Non-pigmented ciliary epithelial cell (primary cell): Measurements from ENCODE around the gene ANKMY1.

Experiments used
- DNase-seq: peaks from one replicate; pipeline ENCODE4 v3.0.0-alpha.2; 2010; ENCODE audit warnings: low read depth

The ANKMY1 gene

DNA sequence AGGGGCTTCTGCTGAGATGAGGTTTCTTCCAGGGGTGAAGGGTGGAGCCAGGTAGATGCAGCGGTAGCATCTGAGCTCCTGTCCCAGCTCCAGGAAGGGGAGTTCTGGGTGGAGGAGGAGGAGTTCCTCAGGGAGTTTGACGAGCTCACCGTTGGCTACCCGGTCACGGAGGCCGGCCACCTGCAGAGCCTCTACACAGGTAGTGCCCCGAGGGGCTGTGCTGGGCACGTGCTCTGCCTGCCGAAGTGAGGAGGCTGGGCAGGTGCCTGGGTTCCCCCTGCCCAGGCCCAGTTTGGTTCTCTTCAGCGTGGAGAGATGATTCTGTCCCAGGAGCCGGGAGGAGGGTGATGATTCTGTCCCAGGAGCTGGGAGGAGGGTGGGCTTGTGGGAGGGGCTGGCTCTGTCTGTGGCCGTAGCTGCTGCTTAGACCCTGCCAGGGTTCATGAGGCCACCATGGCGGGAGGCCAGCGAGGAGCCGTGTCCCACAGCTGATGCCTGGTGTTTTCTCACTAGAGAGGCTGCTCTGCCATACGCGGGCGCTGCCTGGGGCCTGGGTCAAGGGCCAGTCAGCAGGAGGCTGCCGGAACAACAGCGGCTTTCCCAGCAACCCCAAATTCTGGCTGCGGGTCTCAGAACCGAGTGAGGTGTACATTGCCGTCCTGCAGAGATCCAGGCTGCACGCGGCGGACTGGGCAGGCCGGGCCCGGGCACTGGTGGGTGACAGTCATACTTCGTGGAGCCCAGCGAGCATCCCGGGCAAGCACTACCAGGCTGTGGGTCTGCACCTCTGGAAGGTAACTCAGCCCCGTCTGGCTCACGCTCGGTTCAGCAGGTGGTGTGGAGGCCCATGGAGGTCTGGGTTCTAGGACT is 37.0 kb upstream of the ANKMY1 start:
- no peak for DNase-seq

DNA sequence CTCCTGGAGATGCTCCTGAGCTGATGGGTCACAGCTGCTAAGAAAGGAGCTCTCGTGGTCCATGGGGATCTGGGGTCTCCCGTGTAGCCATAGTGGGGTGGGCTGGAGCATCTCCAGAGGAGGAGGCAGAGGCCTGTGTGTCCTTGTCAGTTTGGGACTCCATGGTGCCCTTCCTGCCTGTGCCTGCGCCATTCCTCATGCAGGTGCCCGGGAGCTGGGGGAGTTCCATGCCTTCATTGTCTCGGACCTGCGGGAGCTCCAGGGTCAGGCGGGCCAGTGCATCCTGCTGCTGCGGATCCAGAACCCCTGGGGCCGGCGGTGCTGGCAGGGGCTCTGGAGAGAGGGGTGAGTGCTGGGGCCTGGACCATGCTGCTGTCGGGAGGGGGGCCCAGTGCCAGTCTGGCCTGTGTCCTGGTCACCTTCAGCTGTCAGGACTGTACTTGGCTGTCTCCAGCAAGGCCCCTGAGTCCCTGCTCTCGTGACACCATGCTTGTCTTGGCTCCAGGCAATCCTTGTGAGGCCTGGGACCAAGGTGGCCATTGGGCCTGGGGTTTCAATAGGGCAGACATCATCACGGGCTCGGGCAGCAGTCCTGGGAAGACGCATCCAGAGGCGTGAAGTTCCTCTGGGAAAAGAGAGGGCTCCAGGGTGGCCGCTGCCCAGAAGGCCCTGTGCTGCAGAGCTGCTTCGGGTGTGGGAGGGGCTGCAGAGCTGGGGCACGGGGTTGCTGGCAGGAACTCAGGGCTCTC is 36.1 kb upstream of the ANKMY1 start:
- no peak for DNase-seq

DNA sequence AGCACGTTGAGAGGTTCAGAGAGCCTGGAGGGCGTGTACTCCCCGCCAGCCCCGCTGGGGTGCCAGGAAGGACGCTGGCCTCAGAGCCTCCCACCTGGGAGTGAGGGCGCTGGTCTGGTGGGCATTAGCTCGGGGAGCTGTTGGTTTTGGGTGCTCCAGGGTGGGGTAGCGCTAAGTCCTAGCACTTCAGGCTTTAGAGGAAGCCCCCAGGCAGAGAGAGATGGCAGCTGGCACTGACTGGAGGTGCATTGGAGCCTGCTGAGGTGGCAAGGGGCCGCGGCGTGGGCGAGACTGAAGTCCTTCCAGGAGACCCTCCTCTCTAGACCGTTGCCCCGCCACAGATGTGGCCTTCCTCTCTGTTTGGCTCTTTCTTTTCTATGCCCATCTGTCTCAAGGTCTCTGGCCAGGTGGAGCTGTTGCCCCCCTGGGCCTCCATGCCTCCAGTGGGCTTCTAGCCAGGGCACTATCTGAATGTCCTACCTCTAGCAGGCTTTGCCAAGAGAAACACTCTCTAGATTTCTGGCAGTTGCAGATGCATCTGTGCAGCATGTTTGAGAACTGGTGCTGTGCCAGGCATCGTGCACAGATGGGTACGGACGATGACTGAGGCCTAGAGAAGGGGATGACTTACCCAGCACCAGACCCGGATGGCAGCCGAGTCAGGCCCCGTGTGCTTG is 35.4 kb upstream of the ANKMY1 start:
- DNase-seq, result no peak

DNA sequence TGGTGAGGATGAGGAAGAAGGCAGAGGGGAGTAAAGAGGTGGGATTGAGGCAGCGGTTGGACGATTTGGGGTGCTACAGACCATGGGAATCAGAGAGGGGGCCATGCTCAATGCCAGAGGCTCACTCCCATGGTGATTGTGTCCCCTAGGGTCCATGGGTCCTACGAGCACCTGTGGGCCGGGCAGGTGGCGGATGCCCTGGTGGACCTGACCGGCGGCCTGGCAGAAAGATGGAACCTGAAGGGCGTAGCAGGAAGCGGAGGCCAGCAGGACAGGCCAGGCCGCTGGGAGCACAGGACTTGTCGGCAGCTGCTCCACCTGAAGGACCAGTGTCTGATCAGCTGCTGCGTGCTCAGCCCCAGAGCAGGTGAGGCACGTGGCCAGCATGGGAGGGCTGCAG is 34.0 kb upstream of the ANKMY1 start:
- no peak for DNase-seq

GRCh38 chr2:240591226-240591625 is 33.4 kb upstream of the ANKMY1 start:
- no peak for DNase-seq

DNA sequence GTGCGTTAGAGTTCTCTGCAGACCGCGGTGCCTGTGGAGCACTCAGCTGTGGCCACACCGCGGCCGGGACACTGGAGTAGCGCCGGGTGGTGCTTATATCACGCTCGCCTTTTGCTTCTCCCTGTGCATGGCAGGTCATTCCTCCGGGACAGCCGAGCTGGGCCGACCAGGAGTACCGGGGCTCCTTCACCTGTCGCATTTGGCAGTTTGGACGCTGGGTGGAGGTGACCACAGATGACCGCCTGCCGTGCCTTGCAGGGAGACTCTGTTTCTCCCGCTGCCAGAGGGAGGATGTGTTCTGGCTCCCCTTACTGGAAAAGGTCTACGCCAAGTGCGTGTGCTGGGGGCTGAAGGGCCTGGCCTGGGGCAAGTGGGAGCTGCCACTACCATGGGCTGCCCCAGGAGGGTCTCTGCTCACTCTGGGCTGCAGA is 32.9 kb upstream of the ANKMY1 start:
- no peak for DNase-seq

DNA sequence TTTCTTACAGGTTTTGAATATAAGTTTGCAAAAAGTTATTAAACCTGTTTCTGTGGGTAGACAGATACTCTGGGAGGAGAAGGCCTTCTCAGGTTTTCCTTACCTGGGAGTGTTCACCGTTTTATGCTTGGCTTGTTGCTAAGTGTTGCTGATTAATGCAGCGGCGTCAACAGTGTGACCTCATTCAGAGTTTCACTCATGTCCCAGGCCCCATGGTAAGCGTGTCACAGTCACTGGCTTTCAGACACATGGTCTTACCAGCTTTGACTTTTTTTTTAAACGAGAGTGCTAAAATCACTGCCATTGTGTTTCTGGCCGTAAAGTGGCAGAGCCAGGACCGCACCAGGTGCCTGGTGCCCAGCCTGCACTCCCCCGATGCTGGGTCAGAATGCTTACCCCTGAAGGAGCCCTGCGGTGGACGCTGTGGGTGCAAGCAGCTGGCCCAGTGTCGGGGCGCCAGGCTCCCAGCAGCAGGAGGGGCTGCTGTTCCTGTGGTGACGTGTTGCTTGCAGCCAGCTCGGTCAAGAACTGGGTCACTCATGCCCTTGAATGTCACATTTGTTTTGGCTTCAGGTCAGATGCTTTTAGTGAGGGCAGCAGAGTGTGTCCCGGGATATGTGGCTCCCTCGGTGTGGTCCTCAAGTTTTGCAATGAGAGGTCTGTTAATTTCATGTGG is 32.2 kb upstream of the ANKMY1 start:
- no peak for DNase-seq

GRCh38 chr2:240589375-240589774 is 31.6 kb upstream of the ANKMY1 start:
- no peak for DNase-seq

DNA sequence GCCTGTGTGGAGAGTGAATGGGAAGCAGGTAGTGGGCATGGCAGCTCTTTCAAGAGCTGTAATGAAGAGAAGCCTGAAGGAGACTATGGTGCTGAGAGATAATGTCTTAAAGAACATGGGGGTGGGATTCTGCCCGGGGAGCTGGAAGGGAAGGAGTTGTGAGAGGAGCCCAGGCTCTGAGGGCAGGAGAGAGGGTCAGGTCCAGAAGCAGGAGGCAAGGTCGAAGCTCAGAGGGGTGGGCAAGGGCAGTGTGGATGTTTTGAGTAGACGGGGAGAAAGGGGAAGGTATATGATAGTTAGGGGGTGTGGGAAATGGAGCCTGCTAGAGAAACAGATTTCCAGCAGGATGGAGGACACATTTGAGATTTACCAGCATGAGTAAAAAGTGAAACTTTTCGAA is 30.9 kb upstream of the ANKMY1 start:
- DNase-seq, result no peak

DNA sequence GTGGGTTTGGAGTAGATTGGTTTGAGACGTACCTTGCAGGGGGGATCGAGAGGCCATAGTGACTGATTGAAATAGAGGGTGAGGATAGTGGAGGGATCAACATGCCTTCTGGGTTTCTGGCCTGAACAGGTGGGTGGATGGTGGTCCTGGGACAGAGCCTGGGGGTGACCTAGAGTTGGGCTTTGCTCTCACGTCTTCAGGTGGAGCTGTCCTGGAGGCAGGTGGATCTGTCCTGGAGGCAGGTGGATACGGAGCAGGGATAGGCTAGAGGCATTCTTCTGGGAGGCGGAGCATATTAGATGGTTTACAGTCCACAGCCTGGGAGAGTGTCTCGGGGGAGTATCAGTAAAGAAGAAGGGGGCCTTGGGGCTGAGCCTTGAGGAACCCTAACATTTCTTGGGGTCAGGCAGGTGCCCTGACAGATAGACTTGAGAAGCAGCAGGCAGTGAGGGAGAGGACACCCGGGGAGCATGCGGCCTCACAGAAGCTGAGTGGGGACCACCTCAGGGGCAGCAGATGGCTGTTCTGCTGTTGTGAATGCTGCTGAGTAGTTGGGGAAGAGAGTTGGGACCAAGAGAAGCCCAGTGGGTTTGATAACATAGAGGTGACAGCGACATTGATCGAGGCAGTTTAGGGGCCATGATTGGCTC is 30.3 kb upstream of the ANKMY1 start:
- DNase-seq, result no peak

- no peak for DNase-seq
Observed at GRCh38 chr2:240586919-240587800, 29.4 kb upstream of the ANKMY1 start.

- peak; percentile 52 for DNase-seq
Observed at GRCh38 chr2:240586198-240586918, 28.6 kb upstream of the ANKMY1 start, which contains the start of gene CAPN10. Gene CAPN10 (plus strand): TSS chr2:240586734. CDS start chr2:240586912, 178 bp downstream.

- no peak for DNase-seq
Observed at GRCh38 chr2:240585681-240586197, 28.0 kb upstream of the ANKMY1 start.

DNA sequence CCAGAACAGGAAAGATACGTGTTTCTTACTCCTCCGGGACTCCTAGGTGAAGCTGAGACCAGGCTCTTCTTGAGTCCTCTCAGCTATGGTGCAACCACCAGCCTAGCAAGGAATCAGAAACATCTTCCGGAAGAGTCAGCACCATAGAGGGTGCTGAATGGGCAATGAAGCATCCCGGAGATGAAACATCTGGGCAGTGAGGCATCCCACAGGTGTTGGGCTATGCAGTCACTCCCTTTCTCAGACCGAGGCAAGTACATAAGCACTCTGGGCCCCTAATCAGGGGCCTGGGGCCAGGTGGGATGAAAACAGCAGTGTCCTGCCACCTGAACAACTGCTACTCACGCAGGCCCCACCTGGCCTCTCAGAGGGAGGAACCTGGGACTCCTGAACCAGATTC is 27.3 kb upstream of the ANKMY1 start:
- DNase-seq, result no peak

- no peak for DNase-seq
Observed at GRCh38 chr2:240584486-240585031, 26.8 kb upstream of the ANKMY1 start.

DNA sequence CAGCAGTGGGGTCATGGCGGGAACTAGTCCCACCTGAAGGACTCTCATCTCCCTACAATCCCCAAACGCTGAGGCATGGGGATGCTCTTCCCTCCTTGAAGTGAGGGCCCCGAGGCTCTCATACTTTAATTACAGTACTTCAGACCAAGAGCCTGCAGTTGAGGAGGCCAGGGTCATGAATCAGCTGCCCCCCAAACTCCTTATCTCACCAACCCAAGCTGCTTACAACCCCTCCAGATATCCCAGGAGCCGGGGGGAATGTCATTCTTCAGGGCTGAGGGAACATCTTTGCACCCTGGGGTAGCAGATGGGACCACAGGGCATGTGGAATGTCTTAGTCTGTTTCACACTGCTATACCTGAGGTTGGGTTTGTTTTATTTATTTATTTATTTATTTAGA is 26.0 kb upstream of the ANKMY1 start:
- DNase-seq, result no peak

DNA sequence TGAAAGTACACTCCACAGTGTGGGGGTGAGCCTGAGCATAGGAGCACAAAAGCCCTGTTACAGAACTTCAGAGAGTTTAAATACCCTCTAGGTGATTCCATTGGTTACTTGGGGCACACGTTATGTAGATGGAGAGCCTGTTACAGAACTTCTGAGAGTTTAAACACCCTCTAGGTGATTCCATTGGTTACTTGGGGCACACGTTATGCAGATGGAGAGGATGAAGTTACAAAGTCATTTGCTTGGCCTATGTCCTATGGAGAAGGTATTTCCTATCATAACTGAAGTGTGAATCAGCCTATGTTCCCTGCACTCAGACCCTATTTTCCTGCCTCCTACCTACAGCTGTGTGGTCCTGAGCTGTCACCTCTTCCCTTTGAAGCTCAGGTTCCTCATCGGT is 25.0 kb upstream of the ANKMY1 start:
- no peak for DNase-seq

DNA sequence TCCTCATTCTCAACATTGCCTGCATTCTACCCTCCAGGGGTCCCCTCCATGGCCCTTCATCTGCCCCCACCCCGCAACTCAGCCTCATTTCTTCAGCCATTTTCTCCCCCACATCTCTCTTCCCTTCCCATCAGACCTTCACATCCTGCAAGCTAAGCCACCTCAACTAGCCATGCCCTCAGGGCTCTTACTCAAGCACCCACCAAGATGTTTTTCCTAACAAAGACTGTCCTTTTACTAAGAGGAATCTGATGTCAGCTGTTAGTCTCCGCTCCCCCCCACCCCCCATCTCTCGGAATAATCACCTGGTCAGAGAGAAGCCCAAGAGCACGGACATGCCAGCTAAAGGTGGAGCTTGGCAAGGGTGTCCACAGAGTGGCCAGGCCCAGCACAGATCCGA is 24.0 kb upstream of the ANKMY1 start:
- no peak for DNase-seq
